HG03025 (cell line): Measurements from ENCODE around the gene ARHGEF7.
"Not testable (repeated sequence)": the region's sequence is repeated elsewhere in the genome, so short reads cannot be mapped to it uniquely, and the experiment has no call there.

Experiments
- ATAC-seq: cut with Tn5 transposase; IDR thresholded peaks from one replicate; pipeline ENCODE4 v1.9.1; 2021; ENCODE audit warnings: mild to moderate bottlenecking, moderate library complexity; ENCODE audit not compliant: unreplicated experiment, low FRiP score

The ARHGEF7 gene

GRCh38 chr13:111245576-111246384 lies 130.7 kb downstream of the ARHGEF7 start:
- ATAC-seq: no peak

GRCh38 chr13:111247552-111247951 lies 132.4 kb downstream of the ARHGEF7 start:
- no peak for ATAC-seq

GRCh38 chr13:111248822-111249221 lies 133.7 kb downstream of the ARHGEF7 start:
- no peak for ATAC-seq

- ATAC-seq: no peak
These were observed 134.7 kb downstream of the ARHGEF7 start for GRCh38 chr13:111249637-111250360.

GRCh38 chr13:111251646-111252445 lies 136.7 kb downstream of the ARHGEF7 start:
- ATAC-seq: no peak

GRCh38 chr13:111252446-111253364 lies 137.6 kb downstream of the ARHGEF7 start:
- ATAC-seq: no peak

GRCh38 chr13:111253365-111253872 lies 138.3 kb downstream of the ARHGEF7 start:
- no peak for ATAC-seq

GRCh38 chr13:111255228-111255790 lies 140.2 kb downstream of the ARHGEF7 start:
- no peak for ATAC-seq

GRCh38 chr13:111256458-111256857 lies 141.3 kb downstream of the ARHGEF7 start:
- ATAC-seq: no peak

GRCh38 chr13:111256946-111257345 lies 141.8 kb downstream of the ARHGEF7 start:
- no peak for ATAC-seq

- not testable (repeated sequence) for ATAC-seq
These were observed 142.8 kb downstream of the ARHGEF7 start for GRCh38 chr13:111257899-111258298.

- no peak for ATAC-seq
These were observed 143.5 kb downstream of the ARHGEF7 start for GRCh38 chr13:111258637-111259036.

GRCh38 chr13:111259058-111259457 lies 143.9 kb downstream of the ARHGEF7 start:
- ATAC-seq: no peak

GRCh38 chr13:111261326-111261725 lies 146.2 kb downstream of the ARHGEF7 start:
- ATAC-seq: no peak

- no peak for ATAC-seq
These were observed 147.2 kb downstream of the ARHGEF7 start for GRCh38 chr13:111262281-111262680.

GRCh38 chr13:111262715-111263114 lies 147.6 kb downstream of the ARHGEF7 start:
- ATAC-seq: no peak

- no peak for ATAC-seq
These were observed 148.5 kb downstream of the ARHGEF7 start for GRCh38 chr13:111263566-111263965.

- no peak for ATAC-seq
These were observed 150.0 kb downstream of the ARHGEF7 start for GRCh38 chr13:111265006-111265700.

GRCh38 chr13:111265701-111266035 lies 150.6 kb downstream of the ARHGEF7 start:
- no peak for ATAC-seq
